Measurements from ENCODE around the gene RETREG3. TPM values are rescaled to one million over a fixed set of nuclear protein-coding genes. Genes with fewer than 3 reads are reported as not detected.

RETREG3 gene
- polyA plus RNA-seq, 2 of the 4 experiments (the other 2 are of a cell fraction) = 24.2 to 28.3 TPM

DNA sequence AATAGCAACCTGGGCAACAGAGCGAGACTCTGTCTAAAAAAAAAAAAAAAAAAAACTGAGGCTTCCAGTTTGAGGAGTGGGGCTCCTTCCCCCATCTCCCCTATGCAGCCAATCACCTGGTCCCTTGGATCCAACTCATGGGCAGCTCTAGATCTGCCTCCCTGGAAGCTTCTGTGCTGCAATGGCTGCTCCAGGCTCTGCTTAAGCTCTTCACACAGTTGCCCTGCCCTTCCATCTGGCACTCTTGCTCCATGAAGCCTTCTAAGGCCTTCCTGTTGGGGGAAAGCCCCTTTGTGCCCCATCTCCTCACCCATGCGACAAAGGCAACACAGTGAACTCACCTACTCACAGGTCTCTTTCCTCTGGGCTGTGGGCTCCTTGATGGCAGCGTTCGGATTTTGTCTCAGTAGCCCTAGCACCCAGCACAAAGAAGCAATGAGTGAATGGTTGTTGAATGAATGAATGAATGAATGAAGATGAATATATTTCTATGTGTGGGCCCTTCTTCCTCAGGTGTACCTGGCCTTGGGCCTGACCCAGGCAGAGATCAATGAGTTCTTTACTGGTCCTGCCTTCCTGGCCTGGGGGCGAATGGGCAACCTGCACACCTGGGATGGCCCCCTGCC lies 71.2 kb downstream of the RETREG3 start:
- TF ChIP-seq EHMT2 (IDR thresholded peaks at IDR 0.05; ENCODE audit: low read depth) (no peak), HOXA7 (CRISPR knock-in tag; IDR thresholded peaks at IDR 0.05) (0 out of 2 replicates have a peak, but pooled peaks have one; percentile 48)
- TF ChIP-seq, protein P1, sequence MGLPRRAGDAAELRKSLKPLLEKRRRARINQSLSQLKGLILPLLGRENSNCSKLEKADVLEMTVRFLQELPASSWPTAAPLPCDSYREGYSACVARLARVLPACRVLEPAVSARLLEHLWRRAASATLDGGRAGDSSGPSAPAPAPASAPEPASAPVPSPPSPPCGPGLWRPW (IDR thresholded peaks at IDR 0.05) = no peak
- POLR2A ChIA-PET = interaction anchor here (0.6 to 0.7 kb wide), 3 partner anchors 18 to 200 kb away, joined by 5 to 9 read pairs (median 7); no protein-coding TSS in a partner anchor
- WGBS (ENCODE audit: missing lambda C conversion rate) = 92% methylated on average over 5 of the region's 5 CpGs

DNA sequence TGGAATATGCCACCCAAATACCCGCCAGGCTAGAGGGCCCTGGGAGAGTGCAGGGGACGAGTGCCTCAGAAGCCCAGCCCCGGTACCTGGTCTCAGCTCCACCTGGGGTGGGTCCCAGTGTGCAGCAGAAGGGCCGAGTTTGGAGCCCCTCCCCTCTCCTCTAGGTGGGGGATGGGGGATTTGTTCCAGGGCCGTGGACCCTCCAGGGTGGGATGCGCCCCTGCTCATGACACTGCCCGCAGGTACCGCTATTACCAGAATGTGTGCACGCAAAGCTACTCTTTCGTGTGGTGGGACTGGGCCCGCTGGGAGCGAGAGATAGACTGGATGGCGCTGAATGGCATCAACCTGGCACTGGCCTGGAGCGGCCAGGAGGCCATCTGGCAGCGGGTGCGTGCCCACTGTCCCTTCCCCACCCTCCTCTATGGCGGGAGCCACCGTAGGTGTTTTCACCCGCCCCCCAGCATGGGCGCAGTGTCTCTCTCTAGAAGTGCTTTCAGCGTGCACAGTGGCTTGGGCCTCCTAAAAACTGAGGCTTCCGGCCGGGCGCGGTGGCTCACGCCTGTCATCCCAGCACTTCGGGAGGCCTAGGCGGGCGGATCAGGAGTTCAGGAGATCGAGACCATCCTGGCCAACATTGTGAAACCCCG lies 71.9 kb downstream of the RETREG3 start:
- ChIA-PET POLR2A (interaction anchor here (0.7 to 2.1 kb wide), 3 partner anchors 11 to 283 kb away, joined by 3 to 22 read pairs (median 7); no protein-coding TSS in a partner anchor), CTCF (interaction anchor here (1.1 to 6.8 kb wide), 7 partner anchors 10 to 226 kb away, joined by 3 to 42 read pairs (median 4); no protein-coding TSS in a partner anchor)
- peak overlapping the region; percentile 74 for H3K4me2 ChIP-seq
- FAIRE-seq = no peak
- peak overlapping the region; percentile 82 for H3K4me3 ChIP-seq
- TF ChIP-seq FOXS1 (CRISPR knock-in tag; IDR thresholded peaks at IDR 0.05) (no peak), POLR2A (IDR thresholded peaks at IDR 0.05; ENCODE audit: low read length) (0 out of 2 replicates have a peak, but pooled peaks have one; percentile 16), RFX5 (IDR thresholded peaks at IDR 0.05) (no peak), EP300 (IDR thresholded peaks at IDR 0.05) (no peak), EHF (CRISPR knock-in tag; IDR thresholded peaks at IDR 0.05) (no peak), CBX8 (IDR thresholded peaks at IDR 0.05) (no peak)
- no peak for DNase-seq (ENCODE audit: low read depth in 1 of 2, low spot score in 1 of 2)
- peaks cover 30% of the 10 kb centered on the region for H3K4me1 ChIP-seq
- H3K27ac ChIP-seq = peak overlapping the region; percentile 93 to 97
- H3K9me3 ChIP-seq = no peaks in the 10 kb centered on the region
- WGBS (ENCODE audit: missing lambda C conversion rate) = 86% methylated on average over 30 of the region's 31 CpGs
- peak; percentile 1 to 14; a peak in 3 of 6 replicates for ATAC-seq

More for the DNA sequence above, 71.2 kb downstream of the RETREG3 start:
- FAIRE-seq = no peak
- DNase-seq (ENCODE audit: low read depth in 1 of 2, low spot score in 1 of 2) = no peak
- H3K4me1 ChIP-seq = peaks cover 30% of the 10 kb centered on the region
- H3K9me3 ChIP-seq = no peaks in the 10 kb centered on the region
- ATAC-seq = no peak
- peak overlapping the region in 1 of 2 experiments; percentile 24; a peak in 1 of 6 replicates for H3K27ac ChIP-seq
- CTCF ChIA-PET = interaction anchor here (1.2 to 6.8 kb wide), 6 partner anchors 8 to 226 kb away, joined by 3 to 42 read pairs (median 17); no protein-coding TSS in a partner anchor
- no peak overlapping the region for H3K4me3 ChIP-seq
- H3K4me2 ChIP-seq = peak overlapping the region; percentile 74; the same call in 2 of the 3 replicates

DNA sequence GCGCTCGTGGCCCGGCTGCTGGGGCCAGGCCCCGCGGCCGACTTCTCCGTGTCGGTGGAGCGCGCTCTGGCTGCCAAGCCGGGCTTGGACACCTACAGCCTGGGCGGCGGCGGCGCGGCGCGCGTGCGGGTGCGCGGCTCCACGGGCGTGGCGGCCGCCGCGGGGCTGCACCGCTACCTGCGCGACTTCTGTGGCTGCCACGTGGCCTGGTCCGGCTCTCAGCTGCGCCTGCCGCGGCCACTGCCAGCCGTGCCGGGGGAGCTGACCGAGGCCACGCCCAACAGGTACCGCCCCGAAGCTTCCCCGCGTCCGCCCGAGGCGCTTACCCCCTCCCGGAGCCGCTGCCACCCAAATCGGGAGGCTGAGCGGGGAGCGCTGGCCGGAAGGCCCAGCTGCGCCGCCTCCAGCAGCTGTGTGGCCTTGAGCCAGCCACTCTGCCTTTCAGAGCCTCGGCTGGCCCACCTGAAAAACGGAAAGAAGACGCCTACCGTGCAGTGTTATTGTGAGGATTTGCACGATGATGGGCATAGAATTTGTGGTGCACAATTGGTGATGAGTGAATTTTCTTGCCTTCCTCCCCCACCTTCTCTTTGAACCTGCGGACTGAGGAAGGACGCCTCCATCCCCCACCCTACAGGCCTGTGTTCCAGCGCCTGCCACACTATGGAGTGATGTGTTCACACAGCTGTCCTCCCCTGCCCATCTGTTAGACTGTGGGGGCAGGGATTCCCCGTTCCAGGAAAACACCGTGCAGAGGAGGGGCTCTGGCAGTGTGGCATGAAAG lies 72.6 kb downstream of the RETREG3 start:
- CTCF ChIA-PET = interaction anchor here (0.6 to 6.8 kb wide), 13 partner anchors 10 to 516 kb away, joined by 3 to 42 read pairs (median 4); partner anchors contain the start of genes HSD17B1 and NKIRAS2
- Histone ChIP-seq H3K4me3 (peak overlapping the region; percentile 82), H3K4me2 (peak overlapping the region; percentile 74), H3K4me1 (peaks cover 31% of the 10 kb centered on the region), H3K9me3 (no peaks in the 10 kb centered on the region), H3K27ac (peak overlapping the region; percentile 93 to 97)
- 0 out of 2 replicates have a peak, but pooled peaks have one; percentile 14 for TF ChIP-seq TP53 (CRISPR knock-in tag; IDR thresholded peaks at IDR 0.05)
- TF ChIP-seq, protein P2, sequence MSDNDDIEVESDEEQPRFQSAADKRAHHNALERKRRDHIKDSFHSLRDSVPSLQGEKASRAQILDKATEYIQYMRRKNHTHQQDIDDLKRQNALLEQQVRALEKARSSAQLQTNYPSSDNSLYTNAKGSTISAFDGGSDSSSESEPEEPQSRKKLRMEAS (IDR thresholded peaks at IDR 0.05) = peak; percentile 65
- TF ChIP-seq, protein P3, sequence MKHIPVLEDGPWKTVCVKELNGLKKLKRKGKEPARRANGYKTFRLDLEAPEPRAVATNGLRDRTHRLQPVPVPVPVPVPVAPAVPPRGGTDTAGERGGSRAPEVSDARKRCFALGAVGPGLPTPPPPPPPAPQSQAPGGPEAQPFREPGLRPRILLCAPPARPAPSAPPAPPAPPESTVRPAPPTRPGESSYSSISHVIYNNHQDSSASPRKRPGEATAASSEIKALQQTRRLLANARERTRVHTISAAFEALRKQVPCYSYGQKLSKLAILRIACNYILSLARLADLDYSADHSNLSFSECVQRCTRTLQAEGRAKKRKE (CRISPR knock-in tag; IDR thresholded peaks at IDR 0.05; ENCODE audit: low read depth) = 0 out of 2 replicates have a peak, but pooled peaks have one; percentile 32
- peak in 1 of 2 experiments; percentile 87; a peak in 2 of 5 replicates for TF ChIP-seq JUN (IDR thresholded peaks at IDR 0.05)
- TF ChIP-seq CBX2 (IDR thresholded peaks at IDR 0.05; ENCODE audit: borderline replicate concordance, low read depth) = no peak
- peak; percentile 46; the same call in 1 of the 2 replicates for TF ChIP-seq NPAS2 (CRISPR knock-in tag; IDR thresholded peaks at IDR 0.05; ENCODE audit: borderline replicate concordance)
- 0 out of 2 replicates have a peak, but pooled peaks have one; percentile 7 for TF ChIP-seq TFCP2L1 (CRISPR knock-in tag; IDR thresholded peaks at IDR 0.05)
- TF ChIP-seq, protein P4, sequence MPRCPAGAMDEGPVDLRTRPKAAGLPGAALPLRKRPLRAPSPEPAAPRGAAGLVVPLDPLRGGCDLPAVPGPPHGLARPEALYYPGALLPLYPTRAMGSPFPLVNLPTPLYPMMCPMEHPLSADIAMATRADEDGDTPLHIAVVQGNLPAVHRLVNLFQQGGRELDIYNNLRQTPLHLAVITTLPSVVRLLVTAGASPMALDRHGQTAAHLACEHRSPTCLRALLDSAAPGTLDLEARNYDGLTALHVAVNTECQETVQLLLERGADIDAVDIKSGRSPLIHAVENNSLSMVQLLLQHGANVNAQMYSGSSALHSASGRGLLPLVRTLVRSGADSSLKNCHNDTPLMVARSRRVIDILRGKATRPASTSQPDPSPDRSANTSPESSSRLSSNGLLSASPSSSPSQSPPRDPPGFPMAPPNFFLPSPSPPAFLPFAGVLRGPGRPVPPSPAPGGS (IDR thresholded peaks at IDR 0.05) = peak; percentile 95
- peak; percentile 50; the same call in 1 of the 2 replicates for TF ChIP-seq MYC (IDR thresholded peaks at IDR 0.05; ENCODE audit: borderline replicate concordance, low read length)
- peak; percentile 76; the same call in 1 of the 2 replicates for TF ChIP-seq HOXB5 (CRISPR knock-in tag; IDR thresholded peaks at IDR 0.05)
- no peak for TF ChIP-seq PHF8 (IDR thresholded peaks at IDR 0.05; ENCODE audit: borderline replicate concordance, low read depth)
- TF ChIP-seq POLR2A (IDR thresholded peaks at IDR 0.05; ENCODE audit: low read length) = peak; percentile 68
- TF ChIP-seq RNF2 (IDR thresholded peaks at IDR 0.05; ENCODE audit: borderline replicate concordance, low read depth) = no peak
- TF ChIP-seq GATA3 (IDR thresholded peaks at IDR 0.05; ENCODE audit: borderline replicate concordance) = peak; percentile 1; the same call in 1 of the 2 replicates
- peak; percentile 26 for TF ChIP-seq CHD2 (IDR thresholded peaks at IDR 0.05; ENCODE audit: low read length, partially characterized antibody)
- POLR2A ChIA-PET = interaction anchor here (0.5 to 2.1 kb wide), 18 partner anchors 9 to 462 kb away, joined by 3 to 22 read pairs (median 6); partner anchors contain the start of genes CAVIN1, PLEKHH3, PSMC3IP and RETREG3
- WGBS (ENCODE audit: missing lambda C conversion rate) = 3% methylated on average over 24 of the region's 65 CpGs
- FAIRE-seq (no peak), ATAC-seq (peak; percentile 73 to 79), DNase-seq (ENCODE audit: low read depth in 1 of 2, low spot score in 1 of 2) (peak; percentile 81 to 95)
